Stromal cell of bone marrow (primary cell): Measurements from ENCODE around the gene NYAP2.

Experiments
- DNase-seq: peaks from one replicate; pipeline ENCODE4 v3.0.0-alpha.2; 2012; ENCODE audit warnings: low read depth

The NYAP2 gene

DNA sequence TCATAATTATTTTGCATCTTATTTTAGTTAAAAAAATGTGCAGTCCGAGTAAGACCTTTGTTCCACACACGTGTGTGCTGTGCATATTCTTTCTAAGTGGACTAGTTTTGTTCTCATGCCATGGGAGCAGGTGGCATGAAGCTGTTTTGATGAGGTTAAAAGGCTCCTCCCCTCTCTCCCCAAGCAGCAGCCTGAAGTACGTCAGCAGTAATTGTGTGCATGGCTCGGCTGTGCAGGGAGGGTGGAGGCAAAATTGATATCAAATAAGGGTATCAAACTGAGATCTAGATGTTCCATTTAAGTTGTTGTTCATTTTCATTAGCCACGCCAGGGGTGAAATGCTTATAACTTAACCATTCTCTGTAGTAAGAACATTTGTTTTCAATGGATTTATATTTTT is at the start of gene NYAP2:
NYAP2 (plus strand) TSS at position 207 of the 400 bp plus-strand sequence. CDS start 9,171 bp downstream, outside the sequence.
- DNase-seq, result no peak

DNA sequence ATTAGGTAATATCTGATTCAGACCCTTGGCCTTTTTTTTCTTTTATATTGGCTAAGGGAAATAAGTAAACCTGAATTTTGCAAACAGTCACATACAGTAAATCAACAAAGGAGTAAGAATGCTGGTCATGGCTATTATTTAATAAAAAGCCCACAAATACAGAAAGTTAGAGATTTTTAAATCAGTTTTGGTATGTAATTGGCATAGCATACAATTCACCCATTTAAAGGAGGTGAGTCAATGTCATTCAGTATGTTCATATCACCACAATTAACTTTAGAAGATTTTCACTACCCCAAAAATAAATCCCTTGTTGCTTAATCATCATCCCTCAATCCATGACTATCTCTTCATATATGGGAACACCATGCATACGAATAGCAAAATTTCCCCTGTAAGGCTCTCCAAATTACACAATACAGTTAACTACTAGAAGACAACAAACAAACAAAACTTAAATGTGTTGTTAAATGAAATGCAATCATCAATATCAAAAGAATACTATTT is 45.9 kb upstream of the NYAP2 start:
- DNase-seq, result no peak

DNA sequence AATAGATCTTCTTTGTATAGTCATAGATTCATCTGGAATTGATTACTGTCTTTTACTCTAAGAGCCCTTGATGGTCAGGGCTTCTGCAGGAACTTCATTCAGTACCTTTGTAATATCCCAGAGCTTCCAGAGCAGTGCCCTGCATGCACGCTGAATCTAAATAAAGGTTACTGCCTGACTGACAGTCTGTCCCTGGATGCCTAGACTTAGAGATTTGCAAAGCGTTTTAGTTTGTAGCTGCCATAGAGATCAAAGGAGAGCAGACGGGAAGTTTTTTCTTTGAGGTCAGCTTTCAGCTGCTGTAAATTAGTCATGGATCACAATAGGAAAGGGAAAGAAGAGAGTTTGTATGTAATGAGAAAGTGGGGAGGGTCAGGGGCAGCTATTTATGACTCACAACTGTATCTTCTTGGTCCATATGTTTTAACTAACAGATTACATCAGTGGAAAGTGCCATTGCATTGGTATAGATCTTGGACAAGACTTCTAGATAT is 45.2 kb upstream of the NYAP2 start:
- DNase-seq, result peak; percentile 6

DNA sequence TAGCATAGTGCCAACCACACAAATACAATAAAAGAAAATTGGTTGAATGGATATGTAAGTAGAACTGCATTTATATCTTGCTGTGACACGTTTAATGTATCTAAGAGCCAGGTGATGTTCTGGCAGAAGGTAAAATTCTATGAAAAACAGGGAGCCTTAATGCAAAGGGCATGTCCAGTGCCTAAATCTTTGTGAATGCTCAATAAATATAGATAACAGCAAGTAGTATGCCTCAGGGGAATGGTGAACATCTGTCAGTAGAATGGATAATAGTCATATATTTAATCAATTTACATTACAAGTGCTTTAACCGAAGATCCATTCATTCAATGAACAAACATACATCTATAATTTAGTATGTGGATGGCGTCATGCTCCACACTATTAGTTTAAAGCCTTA is 43.7 kb upstream of the NYAP2 start:
- no peak for DNase-seq

DNA sequence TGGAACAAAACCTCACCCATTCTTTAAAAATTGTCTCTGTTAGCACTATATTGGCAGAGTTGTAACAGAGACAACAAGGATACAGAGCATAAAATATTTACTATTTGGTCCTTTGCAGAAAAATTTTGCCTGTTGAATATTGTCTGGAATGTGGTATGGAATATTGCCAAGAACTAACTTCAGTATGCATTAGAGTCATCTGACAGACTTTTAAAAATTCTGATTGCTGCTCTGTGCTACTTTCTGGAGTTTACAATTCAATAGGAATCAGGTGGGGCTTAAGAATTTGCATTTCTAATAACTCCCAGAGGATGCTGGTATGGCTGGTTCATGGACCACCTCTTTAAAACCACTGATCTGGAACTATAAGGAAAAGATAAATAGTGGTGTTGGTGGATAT is 32.8 kb upstream of the NYAP2 start:
- no peak for DNase-seq

DNA sequence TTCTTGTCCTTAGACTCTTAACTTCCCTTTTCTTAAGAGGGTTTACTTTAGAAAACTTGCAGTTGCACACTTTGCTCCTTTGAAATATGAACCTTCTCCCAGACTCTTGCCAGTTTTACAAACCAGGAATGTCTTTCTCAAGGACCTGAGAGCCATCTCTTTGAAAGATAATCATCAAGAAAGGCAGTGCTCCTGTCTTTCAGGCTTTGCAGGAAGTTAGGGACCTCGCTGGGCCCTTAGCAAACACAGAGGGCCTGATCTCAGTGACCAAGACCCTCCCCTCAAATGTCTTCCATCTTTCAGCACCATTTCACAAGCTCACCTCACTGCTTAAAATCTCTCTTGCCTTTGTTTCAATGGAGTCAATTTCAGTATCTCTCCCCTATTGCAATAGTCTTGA is 32.0 kb upstream of the NYAP2 start:
- no peak for DNase-seq

DNA sequence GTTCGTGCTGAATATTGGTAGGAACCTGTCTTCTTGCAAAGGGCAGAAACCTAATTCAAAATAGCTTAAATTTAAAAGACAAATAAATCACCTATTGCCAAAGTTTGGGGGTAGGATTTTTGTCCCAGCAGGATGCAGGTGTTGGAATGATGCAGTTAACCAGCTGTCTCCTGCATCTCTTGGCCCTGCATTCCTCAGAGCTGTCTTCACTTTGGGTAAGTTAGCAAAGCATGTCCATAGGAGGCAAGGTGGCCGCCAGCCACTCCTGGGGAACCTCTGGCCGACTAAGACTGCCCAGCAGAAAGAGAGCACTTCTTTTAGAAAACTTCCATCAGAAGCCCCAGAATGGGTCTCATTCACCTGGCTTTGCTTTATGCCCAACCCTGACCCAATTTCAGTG is 20.5 kb upstream of the NYAP2 start:
- no peak for DNase-seq

DNA sequence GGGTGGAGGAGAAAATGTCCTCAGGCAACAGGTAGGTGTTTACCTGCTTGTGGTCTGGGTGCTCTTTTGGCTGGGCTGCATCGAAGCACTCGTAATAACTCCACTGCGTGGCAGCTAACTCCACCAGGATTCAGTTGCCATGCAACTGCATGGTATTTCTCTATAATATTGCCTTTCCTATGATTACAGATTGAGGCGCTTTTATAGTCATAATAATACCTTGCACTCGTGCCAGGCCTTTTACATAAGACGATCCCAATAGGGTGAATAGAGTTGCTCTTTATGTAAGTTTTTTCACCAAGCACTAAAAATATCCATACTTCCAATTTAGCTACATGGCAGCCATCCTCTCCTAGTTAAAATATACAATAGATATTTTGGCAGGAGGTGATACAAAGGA is 19.7 kb upstream of the NYAP2 start:
- DNase-seq, result no peak

DNA sequence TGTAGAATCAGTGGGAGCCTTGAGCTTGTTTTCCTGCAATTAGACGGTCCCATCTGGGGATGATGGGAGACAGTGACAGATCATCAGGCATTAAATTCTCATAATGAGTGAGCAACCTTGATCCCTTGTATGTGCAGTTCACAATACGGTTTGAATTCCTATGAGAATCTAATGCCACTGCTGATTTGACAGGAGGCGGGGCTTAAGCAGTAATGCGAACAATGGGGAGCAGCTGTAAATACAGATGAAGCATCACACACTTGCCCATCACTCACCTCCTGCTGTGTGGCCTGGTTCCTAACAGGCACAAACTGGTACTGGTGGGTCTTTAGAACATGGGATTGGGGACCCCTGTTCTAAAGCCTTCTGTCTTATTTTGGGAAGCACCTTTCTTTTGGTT is 17.9 kb upstream of the NYAP2 start:
- DNase-seq, result no peak

DNA sequence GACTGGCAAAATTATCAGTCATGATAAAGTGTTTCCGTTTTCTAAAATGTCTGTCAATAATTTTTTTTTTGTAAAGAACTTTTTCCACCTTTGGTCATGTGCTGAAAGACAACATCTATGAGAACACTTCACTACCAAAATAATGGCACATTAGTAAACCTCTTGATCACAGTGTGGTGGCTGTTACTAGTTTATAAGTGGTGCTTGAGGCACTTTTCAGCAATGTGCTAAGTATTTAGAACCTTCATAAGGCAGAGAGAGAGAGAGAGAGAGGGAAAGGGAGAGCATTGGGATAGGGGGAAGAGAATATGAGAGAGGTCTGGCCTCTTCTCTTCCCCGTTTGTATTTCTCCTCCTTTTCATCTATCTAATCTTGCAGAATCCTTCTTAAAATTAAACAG is 1.1 kb upstream of the NYAP2 start:
- DNase-seq, result no peak

DNA sequence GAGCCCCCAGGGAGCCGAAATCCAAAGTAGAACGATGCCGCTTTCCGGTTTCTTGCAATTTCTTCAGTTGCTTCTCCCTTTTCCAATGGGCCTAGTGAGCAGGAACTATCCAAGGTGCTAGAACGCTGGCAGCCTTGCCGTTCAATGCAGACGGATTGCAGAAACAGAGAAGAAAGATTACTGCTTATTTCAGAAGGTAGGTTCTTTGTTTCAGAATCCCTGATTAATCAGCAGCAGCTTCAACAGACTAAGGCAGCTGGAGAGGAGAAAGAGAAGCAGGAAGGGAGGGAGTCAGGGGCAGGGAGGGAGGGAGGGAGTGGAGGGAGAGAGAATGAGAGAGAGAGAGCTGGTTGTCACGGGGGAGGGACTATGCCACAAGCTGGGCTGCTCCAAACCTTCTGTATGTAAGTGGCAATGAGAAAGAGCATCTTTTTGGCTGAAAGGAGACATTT is 576 bp downstream of the NYAP2 start:
- peak; percentile 36 for DNase-seq

DNA sequence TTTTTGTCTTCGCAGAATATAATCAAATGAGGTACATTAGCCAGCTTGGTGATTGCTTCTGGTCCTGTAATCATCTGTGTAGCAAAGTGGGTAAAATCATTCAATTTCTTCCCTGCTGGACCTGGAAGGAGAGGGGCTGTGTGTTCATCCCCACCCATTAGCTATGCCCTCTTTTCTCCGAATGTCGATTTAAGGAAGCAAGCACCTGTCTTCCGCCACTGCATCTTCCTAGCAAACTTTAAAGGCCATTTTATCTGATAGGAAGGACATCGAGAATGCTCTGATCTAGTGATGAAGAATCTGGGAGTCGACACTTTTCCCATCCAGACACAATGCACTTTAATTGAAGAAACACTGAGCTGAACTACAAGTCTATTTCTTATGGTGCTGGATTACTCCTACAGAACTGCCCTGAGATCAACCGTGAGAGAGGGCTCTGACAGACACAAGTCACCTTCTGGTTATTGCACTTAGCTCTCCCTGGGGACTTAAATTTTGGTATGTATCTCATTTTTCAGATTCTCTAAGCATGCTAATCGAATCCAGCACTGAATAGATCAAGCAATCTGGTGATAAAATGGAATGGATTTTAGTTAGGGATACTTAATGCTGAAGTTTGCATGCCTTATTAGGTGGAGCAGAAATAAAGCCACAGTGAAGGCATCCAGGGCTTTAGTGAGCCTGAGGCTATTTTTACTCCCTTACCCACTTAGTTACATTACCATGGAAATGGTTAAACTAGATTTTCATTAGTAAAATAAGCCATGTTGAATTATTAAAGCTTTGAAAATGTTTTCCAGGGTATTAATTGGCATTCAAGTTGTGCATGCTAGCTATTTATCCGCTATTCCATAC is 1.3 kb downstream of the NYAP2 start:
- DNase-seq, result no peak

DNA sequence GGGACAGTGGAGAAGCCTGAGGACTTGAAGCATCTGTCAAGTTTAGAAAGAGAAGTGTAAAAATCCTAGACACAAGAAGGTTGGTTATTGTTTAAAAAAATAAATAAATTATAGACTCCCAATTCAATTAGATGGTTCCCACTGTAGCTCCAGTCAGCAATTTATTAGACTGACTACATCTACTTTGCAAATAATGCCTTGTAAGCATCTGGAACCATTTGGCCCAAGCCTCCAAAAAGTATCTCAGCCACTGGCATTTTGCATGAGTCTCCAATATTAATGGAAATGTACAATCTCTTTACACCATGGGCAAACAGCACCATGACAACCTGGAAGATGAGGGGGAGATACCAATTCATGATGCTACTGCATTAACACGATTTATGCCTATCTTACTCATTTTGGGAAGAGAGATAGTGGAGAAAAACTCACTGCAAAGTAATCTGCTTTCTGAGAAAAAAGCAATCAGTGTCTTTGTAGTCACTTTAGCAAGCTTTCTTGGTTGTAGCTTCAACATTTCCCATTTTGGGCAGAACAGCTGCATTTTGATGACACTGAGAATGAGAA is 2.8 kb downstream of the NYAP2 start:
- no peak for DNase-seq

DNA sequence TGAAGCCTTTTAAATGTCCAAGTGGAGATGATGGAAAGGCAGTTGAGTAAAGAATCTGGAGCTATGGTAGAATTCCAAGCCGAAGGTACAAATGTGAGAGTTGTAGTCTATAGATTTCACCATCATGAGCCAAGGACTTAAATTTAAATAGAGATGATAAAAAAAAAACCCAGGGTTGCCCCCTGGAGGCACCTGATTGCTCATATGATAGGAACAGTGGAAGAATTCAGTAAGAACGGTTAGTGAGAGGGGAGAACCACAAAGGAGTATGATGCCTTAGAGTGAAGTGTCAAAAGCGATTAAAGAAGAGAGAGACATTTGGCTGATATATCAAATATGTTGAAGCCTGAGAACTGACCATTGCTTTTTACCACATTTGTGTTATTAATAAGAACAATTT is 11.9 kb downstream of the NYAP2 start:
- DNase-seq, result no peak

DNA sequence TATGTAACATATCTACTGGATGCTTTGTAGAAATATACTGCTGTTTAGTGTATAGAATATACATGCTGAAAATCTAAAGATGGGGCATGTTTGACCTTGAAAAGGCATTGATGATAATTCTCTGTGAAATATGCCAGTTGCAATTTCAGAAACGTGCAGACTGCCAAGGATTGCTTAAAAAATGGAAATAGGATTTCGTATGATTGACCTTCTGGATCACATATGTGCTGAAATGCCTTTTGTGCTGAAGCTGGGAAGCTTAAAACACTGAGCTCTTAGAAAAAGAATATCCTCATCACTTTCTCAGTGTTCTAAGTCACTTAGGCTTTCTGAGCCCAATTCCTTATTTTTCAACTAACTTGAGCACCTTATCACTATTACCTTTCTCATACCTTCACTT is 14.3 kb downstream of the NYAP2 start:
- DNase-seq, result no peak

DNA sequence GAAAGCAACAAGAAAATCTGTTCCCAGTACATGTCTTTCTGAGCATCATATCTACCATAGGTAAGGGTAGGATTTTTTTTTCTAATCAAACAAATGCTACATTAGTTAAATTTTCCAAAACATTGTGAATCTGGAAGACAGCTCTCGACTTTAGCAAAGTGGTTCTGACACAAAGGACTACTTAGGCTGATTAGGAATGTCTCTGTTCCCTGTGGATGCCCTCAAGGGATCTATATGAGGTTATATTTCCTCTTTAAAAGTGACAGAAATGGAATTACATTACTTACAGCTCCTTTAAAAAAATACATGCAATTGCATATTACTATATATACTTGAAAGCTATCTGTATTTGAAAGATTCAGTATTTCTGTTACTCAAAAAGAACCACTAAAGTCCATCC is 15.4 kb downstream of the NYAP2 start:
- DNase-seq, result no peak

DNA sequence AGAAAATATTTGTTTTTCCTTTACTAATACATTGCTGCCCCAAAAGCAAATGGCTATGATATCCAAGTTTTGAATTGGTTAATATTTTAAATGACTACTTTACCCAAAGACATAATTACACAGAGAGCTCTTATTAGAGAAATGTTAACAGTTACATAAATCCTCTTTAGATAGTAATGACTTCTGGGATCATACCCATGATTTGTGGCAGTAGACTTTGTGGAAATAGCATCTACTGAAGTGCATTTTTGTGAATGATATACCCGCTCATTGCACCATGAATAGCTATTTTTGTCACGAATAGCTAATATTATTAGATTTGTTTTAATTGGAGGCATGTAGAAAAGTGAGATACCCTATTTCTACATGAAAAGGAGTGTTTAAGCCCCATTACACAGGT is 15.8 kb downstream of the NYAP2 start:
- no peak for DNase-seq

DNA sequence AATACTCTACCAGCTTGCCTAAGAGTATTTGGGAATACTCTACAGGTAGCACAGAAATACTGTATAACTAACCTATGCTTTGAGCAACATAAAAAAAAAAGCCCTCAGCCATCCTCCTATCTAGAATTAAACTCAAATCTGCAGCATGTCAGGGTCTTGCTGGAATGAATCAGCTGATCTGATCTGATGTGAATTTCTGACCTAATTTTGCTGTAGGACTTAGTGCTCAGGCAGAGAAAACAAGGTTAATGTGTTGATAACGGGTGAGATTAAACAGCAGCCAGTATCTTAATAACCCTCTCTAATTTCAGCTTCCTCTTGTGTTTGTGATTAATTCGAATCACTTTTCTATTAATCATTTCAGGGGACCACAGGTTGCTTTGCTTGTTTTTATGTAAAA is 16.3 kb downstream of the NYAP2 start:
- no peak for DNase-seq

DNA sequence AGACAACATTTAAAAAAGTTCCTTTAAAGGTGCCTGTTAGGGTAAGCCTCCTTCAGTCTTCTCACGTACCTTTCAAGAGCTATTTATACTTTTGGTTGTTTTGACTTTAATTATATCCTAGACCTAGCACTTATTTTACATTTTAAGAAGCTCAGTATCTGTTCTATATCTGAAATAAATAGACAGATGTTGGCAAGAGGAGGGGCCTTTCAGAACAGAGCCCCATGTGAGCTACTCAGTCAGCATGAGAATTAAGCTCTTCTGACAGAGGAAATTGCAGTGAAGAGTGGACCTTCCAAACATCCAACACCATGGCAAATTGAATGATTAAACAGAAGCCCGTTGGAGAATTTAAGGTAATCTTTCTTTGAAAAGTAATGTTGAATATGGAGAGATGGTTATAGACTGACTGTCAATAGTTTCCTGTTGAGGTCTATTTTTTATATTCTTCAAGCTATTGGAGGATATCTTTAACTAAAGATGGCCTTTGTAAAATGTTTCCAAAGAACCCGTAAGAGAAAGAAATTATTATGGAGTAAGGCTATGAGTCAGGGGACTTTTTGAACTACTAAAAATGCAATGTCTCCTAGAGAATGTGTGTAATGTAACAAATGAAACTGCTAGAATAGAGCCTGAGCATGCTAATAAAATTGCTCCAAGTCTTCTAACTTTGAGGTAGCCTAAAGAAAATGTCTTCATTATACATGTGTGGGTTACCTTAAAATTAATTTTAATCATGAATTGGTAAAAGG is 17.3 kb downstream of the NYAP2 start:
- no peak for DNase-seq

DNA sequence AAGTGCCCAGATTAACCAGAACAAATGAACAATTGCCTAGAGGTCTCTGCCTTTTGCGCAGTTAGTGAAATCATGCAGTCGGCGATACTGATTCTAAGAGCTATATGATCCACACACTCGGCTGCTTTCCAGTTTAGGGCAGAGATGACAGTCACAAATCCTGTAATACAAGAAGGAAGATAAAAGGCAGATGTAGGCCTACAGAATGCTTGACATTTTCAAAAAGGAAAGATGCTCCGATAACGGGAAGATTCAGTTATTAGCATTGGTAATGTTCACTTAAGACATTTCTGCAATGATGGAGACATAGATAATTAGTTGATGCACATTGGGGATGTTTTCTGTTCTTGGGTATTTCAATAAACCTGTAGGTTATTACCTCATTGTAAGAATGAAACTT is 19.5 kb downstream of the NYAP2 start:
- no peak for DNase-seq

DNA sequence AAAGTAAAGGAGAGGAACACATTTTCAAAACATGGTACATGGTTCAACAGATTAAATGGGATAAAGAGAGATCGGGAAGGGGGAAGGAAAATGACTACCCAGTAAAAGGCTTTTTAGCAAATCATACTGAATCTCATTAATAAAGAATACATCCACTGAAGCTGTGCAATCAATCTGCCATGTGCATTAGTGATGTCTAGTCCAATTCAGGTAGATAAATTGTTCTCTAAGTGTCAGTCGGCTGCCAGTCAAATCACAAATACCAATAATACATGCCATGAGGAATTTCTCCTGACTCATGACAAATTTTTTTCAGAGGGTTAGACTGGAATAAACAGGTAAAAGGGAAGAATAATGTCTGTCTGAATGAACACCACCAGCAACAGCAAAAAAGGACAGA is 22.6 kb downstream of the NYAP2 start:
- DNase-seq, result no peak

DNA sequence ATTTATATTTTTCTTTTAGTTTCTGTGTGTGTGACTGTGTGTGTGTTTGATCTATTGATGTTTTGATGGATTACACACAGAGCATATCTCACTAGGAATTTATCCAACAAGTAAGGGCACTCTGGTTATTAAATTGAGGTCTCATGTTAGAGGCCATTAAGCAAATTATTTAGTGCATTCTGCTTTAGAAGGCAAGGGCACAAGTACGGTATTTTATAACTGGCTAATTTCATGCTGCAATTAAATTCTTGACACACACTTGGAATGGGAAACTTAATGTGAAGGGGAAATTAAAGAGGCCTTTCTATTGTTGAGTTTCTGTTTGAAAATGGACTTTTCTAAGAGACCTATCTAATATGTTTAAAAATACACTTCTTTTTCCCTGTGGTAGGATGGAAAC is 25.8 kb downstream of the NYAP2 start:
- no peak for DNase-seq

DNA sequence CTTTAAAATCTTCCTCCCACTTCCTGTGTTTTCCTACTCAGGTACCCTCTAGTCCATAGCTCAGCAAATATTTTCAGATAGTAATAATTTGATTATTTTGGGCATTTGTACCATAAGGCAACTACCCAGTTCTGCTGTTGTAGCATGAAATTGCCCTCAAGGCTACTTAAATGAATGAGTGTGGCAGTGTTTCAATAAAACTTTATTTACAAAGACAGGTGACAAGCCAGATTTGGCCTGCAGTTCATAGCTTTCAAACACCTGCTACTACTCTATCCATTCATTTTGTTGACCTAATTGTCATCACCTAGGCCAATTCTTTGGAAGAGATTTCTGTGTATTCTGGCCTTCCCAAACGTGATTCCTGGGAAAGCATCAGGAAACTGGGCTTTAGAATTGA is 28.9 kb downstream of the NYAP2 start:
- DNase-seq, result no peak
